Neural cell (in vitro differentiated cells): ENCODE measurements around the gene PLEKHA3.

ENCODE experiments used
- CTCF ChIP-seq: fragments of 450-650 bp; IDR thresholded peaks from 2 replicates; pipeline ENCODE4 v1.5.1; 2014; ENCODE audit warnings: antibody characterized with exemption, mild to moderate bottlenecking, moderate library complexity; ENCODE audit not compliant: poor library complexity, severe bottlenecking
- EZH2 ChIP-seq: fragments of 200-600, 300-800 bp; shearing (Covaris generic), sonication (generic); IDR thresholded peaks from 2 replicates; pipeline ENCODE4 v1.6.1; 2014; ENCODE audit warnings: antibody characterized with exemption, low read length, borderline replicate concordance, mild to moderate bottlenecking; ENCODE audit not compliant: insufficient read depth, poor library complexity, severe bottlenecking
- SMC3 ChIP-seq: fragments of 450-650 bp; conservative IDR thresholded peaks from 2 replicates; pipeline ENCODE4 v1.6.1; 2014; ENCODE audit warnings: antibody characterized with exemption, mild to moderate bottlenecking, moderate library complexity; ENCODE audit not compliant: poor library complexity

GRCh38 chr2:178528647-178529046, 48.4 kb downstream of the PLEKHA3 start:
- TF ChIP-seq SMC3 = no peak
- TF ChIP-seq EZH2 = no peak
- TF ChIP-seq CTCF = no peak
